Nucleus accumbens (tissue), 56 donors: ENCODE data around the gene BASP1.
"Not testable (repeated sequence)": the region's sequence is repeated elsewhere in the genome, so short reads cannot be mapped to it uniquely, and the experiment has no call there.

Experiments used
- DNase-seq, 56 donors: peaks; one replicate each; lab custom pipeline; 2025; lab: John Stamatoyannopoulos, UW

Gene BASP1

GRCh38 chr5:17282283-17283120 lies 65.1 kb downstream of the BASP1 start:
- DNase-seq: peak in 22 of 56 donors; percentile 1 to 56 (median 16)

- no peak for DNase-seq
Measured at GRCh38 chr5:17283121-17283415, 65.6 kb downstream of the BASP1 start.

GRCh38 chr5:17287501-17288155 lies 70.2 kb downstream of the BASP1 start:
- DNase-seq: no peak

- peak in 1 of 56 donors; percentile 10 for DNase-seq
Measured at GRCh38 chr5:17288570-17288969, 71.1 kb downstream of the BASP1 start.

GRCh38 chr5:17289681-17290539 lies 72.5 kb downstream of the BASP1 start:
- DNase-seq: no peak

GRCh38 chr5:17290540-17290974 lies 73.1 kb downstream of the BASP1 start:
- no peak for DNase-seq

- DNase-seq: no peak
Measured at GRCh38 chr5:17292434-17293015, 75.1 kb downstream of the BASP1 start.

- no peak for DNase-seq
Measured at GRCh38 chr5:17294639-17295311, 77.3 kb downstream of the BASP1 start.

- peak in 12 of 56 donors; percentile 4 to 36 (median 12) for DNase-seq
Measured at GRCh38 chr5:17295671-17296070, 78.2 kb downstream of the BASP1 start.

- DNase-seq: no peak
Measured at GRCh38 chr5:17302106-17302505, 84.7 kb downstream of the BASP1 start.

GRCh38 chr5:17302604-17303003 lies 85.2 kb downstream of the BASP1 start:
- DNase-seq: no peak

GRCh38 chr5:17304282-17304681 lies 86.9 kb downstream of the BASP1 start:
- DNase-seq: no peak

GRCh38 chr5:17305017-17305416 lies 87.6 kb downstream of the BASP1 start:
- DNase-seq: no peak

- no peak for DNase-seq
Measured at GRCh38 chr5:17305964-17306725, 88.7 kb downstream of the BASP1 start.

- no peak for DNase-seq
Measured at GRCh38 chr5:17306726-17307091, 89.3 kb downstream of the BASP1 start.

- DNase-seq: not testable (repeated sequence)
Measured at GRCh38 chr5:17307440-17307839, 90.0 kb downstream of the BASP1 start.

- DNase-seq: no peak
Measured at GRCh38 chr5:17308326-17309065, 91.1 kb downstream of the BASP1 start.

- DNase-seq: no peak
Measured at GRCh38 chr5:17309462-17309861, 92.0 kb downstream of the BASP1 start.

GRCh38 chr5:17310502-17310901 lies 93.1 kb downstream of the BASP1 start:
- not testable (repeated sequence) for DNase-seq
